Measurements from ENCODE around the gene LYPD6B.
A peak's percentile ranks its signal among the peaks of the same experiment; 100 is the strongest.

The LYPD6B gene, protein sequence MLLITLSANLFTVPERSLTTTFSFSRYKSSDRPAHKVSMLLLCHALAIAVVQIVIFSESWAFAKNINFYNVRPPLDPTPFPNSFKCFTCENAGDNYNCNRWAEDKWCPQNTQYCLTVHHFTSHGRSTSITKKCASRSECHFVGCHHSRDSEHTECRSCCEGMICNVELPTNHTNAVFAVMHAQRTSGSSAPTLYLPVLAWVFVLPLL

DNA sequence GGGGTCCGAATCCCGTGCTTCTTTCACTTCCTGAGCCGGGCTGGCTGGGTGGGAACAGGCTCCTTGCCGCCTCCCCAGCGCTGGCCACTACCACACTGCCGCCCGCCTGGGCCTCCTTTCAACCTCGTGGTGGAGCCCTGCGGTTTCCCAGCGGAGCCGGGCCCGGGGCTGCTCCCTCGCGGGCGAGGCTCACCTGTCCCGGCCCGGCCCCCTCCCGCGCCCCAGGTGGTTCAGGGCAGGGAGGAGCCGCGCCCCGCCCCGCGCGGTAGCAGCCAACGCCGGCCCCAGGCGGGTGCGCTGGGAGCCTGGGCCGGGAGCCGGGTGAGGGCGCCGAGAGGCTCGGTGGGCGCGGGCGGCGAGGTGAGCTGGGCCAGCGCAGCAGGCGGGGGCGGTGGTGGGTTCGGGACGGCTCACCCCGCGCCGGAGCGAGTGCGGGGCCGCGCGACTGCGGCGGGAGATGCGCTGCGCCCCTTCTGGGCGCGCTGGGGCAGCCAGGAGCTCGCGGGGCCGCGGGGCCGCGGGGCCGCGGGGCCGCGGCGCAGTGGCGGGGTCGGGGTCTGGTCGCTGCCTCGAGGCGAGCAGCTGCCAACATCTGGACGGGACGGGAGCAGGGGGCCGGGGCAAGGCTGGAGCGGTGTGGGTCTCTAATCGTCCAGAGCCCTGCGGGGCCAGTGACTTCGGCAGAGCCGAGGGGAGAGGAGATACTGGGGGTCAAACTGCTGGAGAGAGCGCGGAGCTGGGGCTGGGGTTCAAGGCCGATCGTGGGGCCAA is at the start of gene LYPD6B:
TSS of gene LYPD6B (plus strand) at position 258 of the 771 bp plus-strand sequence. CDS start 92,250 bp downstream, outside the sequence.
- DNase-seq (ENCODE audit: low read depth): no peak

DNA sequence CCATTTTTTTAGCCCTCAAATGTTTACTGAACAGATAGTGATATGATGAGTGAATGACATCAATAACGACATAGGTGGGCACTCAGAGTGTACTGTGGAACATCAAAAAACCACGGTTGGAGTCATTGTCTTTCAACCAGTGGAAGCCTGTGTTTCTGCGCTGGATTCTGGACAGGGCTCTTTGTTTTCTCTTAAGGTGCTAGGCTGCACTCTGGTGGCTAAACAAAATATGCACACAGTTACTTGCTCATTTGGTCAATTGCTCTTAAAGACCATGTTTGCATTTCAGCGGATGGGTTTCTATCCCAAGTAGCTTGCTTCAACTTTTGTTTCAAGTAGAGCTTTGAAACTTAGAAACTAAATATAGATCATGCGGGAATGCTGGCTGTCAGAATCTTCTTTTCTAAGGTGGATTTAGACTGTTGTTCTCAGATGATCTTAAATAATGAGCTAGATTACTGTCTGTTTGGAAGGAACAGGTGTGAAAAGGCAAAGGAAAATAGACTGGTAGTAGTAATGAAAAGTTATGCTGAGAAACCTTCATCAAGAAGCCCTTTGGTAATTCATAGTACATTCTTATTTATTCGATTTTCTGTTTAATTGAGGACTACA is 48.5 kb upstream of the LYPD6B start:
- DNase-seq (ENCODE audit: low read depth): peak; percentile 27

DNA sequence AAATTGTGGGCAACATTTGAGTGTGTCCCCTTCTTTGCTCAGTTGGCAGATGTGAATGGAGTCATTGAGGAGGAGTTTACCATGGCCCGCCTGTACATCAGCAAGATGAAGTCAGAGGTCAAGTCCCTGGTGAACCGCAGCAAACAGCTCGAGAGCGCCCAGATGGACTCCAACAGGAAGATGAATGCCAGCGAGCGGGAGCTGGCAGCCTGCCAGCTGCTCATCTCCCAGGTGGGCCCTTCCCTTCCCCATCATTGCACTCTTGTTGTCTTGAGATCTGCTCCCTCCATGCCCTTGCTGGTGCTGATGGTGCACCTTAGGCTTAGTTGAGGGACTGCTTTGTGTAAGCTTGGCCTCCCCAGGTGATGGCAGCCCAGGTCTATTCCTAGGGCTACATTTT is 47.5 kb upstream of the LYPD6B start:
- DNase-seq (ENCODE audit: low read depth): no peak

DNA sequence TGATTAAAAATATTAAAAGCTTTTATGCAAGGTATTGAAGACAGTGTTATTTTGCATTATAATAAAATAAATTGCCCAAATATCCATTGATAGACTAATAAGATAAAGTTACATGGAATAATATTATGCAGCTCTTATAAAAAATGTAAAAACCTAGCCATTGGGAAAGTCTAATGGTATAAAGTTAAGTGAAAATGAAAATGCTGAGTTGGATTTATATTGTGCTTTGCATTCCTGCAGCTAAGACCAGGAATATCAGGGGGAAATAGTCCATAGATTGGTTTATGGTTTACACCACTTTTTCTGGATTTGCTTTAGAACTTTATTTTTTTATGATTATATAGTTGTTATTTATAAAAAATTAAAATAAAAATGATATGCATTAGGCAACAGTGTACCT is 46.1 kb upstream of the LYPD6B start:
- DNase-seq (ENCODE audit: low read depth): no peak

DNA sequence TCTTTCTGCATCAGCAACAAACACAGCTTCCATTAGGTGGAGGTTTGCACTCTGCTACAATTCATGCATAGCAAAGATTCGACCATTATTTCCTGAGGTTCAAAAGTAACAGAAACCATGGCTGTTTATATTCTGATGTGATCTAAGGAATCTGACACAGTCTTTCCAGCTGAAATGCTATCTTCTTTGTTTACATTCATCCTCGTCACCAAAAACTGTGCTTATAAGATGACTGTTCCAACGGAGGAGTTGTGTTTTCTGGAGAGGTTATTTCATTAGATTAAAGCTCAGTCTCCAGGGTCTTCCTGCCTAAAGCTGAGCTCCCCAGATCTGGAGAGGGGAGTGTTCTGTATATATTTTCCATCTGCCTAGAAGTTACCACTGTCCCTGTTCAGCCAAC is 45.1 kb upstream of the LYPD6B start:
- no peak for DNase-seq (ENCODE audit: low read depth)

DNA sequence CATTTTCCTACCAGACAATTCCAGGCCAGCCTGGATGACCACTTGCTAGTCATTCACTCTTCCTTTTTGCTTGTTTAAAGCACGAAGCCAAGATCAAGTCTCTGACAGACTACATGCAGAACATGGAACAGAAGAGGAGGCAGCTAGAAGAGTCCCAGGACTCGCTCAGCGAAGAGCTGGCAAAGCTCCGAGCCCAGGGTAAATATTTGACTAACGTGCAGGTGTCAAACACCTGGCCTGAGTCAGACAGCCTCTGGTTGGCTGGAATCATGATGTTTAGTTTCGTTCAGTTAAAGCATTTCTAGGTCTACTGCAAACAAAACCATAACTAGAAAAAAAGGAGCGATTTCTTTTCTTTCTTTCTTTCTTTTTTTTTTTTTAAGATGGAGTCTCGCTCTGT is 44.2 kb upstream of the LYPD6B start:
- DNase-seq (ENCODE audit: low read depth): no peak

DNA sequence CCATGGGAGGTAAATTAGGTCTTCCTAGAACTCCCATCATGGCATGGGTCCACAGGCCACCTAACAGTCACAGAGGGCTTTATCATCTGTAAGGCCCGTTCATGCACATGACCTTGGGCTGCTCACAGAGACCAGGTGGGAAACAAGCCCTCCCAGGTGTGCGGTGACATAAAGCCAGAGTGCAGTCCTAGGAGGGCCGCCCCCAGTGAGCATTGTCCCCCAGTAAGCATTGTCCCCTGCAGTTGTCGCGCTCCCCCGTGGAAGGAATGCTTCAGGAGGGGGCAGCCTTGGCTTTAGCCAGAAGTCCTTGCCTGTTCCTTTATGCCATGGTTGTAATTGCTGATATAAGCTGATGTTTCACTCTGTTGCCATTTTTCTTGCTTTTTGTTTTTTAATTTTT is 41.7 kb upstream of the LYPD6B start:
- no peak for DNase-seq (ENCODE audit: low read depth)

DNA sequence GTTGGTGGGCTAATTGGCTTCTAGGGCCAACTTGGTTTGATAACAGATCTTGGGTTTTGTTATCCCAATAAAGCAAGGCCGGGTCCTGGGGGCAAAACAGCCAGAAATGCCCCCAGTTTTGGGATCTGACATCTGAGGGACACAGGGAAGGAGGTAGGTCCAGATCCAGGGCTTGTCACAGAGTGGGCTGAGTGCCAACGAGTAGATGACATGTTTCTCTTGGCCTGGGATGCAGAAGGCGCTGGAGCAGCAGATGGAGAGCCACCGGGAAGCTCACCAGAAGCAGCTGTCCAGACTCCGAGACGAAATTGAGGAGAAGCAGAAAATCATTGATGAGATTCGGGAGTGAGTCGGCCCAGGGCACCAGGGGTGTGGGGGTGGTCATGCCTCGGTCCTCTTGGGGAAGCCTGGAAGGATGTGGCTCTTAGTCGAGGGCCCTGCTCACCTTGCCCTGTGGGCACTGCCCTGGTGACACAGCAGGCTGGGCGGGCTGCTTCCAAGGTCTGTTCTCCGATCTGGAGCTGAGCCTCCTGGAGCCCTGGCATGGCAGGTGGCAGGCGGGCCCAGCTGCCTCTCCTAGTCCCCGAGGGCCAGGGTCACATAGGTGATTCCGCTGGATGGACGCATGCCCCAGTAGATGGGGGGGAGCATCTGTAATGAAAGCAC is 40.2 kb upstream of the LYPD6B start:
- no peak for DNase-seq (ENCODE audit: low read depth)

DNA sequence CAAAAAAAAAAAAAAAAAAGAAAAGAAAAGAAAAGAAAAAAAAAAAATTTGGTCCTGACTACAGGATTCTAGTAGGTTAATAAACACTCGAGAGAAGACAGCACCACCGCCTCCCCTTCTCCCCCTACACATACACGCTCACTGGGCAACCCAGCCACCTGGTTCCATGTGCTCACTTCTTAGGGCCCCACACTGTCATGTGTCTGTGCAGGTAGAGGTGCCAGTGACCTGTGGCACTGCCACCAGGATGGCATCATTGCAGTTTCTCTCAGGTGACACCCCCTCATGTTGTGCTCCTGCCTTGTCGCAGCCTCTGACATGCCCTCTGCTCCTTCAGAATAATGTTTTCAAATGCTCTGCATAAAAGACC is 39.7 kb upstream of the LYPD6B start:
- no peak for DNase-seq (ENCODE audit: low read depth)

DNA sequence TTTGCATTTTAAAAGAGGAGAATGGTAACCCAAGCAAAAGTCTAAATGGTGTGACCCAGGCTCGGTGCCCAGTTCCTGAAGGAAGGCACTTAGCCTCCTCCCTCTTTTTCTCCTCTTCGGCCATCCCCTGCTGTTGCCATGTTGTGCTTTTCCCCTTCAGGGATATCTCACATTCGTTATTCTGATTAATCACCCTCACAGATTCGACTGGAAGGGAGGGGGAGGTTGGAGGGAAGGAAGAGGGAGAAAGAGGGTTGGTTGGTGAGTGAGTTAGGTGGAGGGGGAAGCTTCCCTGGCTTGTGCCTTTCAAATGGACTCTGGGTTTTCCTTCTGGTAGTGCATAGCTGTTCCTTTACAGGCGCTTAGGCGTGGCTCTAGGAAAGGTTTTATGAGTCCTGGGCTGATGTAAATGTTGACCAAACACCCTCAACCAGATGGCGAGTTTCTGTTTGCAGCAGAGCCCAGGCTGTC is 39.0 kb upstream of the LYPD6B start:
- no peak for DNase-seq (ENCODE audit: low read depth)

DNA sequence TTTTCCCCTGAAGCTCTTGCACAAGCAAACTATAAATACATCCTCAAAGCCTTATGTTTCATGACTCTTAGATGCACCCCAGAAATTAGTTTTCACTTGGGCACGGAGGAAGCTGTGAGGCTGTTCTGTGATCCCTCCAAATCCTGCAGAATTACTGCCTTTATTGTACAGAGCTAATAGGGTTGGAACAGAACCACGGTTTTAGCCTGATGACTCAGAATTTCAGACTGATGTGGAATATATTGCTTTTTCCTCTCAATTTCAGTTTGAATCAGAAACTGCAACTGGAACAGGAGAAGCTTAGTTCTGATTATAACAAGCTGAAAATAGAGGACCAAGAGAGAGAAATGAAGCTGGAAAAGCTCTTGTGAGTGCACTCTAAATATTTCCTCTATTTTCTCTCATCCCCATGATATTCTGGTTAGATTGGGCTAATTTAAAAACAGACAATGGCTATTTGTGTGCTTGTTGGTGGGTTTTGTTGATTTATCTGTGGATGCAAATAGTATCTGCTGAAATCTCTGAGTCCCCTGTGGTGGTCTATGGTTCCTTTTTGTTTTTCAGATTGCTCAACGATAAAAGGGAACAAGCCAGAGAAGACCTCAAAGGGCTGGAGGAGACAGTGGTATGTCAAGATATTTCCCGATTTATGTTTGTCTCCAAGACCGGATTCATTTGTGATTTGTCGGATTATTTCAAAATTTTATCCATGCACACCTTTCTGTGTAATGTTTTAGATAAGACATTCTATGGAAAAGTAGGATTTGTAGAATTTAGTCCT is 38.2 kb upstream of the LYPD6B start:
- DNase-seq (ENCODE audit: low read depth): no peak

DNA sequence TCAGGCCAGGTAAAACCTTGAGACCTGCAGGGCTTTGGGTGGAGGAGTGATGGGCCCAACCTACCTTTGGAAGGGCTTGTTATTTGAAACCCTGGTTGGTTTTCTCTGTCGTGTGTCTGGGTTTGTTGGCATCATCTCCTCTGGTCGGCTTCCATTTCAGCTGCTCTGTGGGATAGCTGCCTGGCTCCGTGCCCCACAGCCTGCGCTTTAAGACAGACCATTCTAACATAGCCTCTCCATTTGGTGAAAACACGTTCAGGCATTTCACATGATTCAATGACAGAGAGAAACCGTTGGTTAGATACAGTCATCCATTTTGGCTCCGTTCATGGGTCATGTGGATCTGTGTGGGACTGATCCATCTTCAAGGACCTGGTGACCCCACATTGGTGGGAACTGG is 37.0 kb upstream of the LYPD6B start:
- DNase-seq (ENCODE audit: low read depth): no peak

DNA sequence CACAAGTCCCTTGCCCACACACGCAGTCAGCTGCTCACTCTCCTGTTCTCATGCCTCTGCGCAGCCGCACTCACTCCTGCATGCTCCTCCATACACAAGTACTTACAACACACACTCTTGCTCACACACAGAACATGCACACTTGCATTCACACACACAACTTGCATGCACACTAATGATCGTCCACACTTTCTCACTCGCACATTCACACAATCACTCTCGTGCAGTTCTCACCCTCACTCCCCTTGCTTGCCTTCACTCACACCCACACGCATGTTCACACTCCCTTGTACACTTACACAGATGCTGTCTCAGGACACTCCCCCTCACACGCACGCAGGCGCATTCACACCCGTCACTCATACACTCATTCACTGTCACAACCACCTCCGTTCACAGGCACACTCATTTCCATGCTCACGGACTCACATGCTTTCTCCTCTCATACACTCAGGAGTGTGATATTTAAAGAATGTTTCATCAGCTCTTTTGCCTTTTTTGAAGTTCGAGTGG is 36.1 kb upstream of the LYPD6B start:
- no peak for DNase-seq (ENCODE audit: low read depth)

DNA sequence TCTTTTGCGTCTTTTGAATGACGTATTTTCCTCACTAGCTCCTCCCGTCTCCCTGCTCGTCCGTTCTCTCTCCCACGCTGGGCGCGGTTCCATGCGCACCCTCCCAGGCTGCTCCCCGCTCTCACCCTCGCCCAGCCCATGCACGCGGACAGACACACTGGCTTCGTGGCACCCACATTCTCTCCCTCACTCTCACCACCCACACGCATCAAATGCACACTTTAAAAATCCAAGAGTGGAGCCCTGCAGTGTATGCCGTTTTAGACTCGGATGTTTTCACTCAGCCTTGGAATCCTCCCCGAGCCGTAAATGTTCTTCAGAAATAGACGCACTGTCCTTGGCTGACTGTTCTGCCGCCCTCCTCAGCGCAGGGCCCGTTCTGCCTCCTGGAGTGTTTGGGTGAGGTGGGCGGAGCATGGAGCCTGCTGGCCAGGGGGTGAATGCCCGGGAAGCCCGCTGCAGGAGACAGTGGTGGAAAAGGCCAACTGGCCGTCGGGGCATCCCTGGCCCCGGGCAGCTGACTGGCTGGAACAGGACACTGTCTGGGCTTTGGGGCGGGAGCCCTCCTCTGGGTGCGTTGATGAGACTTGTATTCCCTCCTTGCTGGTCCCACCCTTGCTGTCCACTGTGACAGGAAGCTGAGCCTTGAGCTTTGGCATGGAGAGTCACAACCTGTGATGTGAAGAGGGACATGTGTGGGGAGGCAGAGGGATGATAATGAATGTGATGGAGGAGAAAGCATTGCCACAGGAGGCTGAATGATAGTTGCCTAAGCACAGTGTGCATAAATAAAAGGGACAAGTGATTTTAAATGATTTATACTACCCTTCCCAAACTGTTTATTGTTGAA is 35.4 kb upstream of the LYPD6B start:
- DNase-seq (ENCODE audit: low read depth): no peak

DNA sequence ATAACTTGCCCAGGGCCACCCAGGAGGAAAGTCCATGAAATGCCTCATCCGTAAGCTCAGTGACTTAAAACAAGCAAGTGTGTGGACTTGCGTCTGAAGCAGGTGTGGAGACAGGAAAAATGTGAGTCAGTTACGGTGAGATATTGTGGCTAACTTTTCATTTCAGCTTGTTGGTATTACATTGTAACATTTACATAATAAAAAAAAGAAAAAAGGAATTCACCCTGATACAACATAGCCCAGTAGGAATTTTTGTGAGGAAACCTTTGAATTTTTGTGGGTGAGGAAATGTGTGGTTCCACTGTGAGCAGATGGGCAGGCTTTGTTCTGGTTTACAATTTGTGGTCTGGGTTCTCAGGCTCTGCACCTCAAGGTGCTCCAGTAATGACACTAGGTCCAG is 33.7 kb upstream of the LYPD6B start:
- no peak for DNase-seq (ENCODE audit: low read depth)

DNA sequence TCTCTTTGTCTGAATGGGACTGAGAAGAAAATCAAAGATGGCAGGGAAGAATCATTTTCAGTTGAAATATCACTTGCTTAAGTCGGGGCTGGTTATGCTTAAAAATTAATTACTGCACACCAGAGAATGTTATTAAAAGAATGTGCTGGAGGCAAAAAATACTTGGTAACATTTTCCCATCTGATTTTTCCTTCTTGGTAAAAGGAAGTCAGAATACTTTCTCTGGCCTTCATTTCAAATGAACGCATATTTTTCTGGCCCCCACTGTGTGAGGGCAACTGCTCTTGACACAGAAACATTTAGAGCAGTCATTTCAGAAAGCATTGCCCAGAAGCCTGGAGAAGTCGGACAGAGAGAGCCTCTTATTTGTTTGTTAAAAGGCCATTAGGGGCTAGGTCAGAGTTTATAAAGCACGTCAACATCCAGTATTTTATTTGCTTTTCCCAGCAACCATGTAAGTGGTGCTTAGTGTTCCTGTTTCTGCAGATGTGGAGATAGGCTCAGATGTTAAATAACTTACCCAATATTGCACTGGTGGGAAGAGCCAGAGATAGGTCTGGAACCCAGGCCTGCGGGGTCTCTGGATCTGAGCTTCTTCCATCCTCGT is 32.9 kb upstream of the LYPD6B start:
- no peak for DNase-seq (ENCODE audit: low read depth)

DNA sequence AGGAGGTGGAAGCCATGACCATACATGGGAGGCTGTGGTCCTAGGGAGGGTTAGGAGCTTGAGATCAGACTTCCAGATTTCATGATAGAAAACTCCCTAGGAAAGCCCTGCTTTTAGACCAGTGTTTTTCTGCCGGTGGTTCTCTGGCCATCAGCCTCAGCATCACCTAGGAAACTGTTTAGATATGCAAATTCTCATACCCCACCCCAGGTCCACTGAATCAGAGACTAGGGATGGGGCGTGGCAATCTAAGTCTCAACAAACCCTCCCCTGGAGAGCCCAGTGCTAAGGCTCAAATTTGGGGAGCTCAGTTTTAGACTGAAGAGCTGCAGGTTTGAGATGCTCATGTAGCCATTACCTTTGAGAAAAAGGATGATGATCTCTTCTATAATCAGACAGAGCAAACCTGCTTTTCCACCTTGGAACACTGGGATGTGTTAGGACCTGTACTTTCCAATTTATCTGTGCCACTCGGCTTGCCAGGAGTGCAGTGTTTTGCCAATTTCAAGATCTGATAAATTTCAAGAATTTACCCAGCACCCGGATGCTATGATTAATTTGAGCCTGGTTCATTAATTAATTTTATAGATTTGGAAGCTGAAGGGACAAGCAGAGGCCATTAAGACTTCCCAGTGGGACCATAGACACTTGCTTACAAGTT is 31.5 kb upstream of the LYPD6B start:
- DNase-seq (ENCODE audit: low read depth): no peak

DNA sequence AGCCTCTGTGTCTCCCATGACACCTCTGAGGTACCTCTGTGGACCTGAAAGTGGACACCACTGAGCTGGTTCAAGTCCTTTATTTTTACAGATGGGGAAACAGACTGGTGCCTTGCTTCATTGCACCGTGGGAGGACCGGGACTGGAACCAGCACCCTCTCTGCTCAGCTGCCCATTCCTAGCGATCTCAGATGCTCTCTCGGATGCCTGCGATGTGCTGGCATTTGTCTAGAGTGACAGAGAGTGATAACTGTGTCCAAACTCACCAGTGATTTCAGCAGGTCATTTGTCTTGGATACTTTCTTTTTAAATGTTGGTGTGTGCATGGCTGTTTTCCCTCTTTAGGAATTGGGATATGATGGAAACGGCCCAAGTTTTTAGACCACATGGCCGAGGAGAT is 30.1 kb upstream of the LYPD6B start:
- no peak for DNase-seq (ENCODE audit: low read depth)

DNA sequence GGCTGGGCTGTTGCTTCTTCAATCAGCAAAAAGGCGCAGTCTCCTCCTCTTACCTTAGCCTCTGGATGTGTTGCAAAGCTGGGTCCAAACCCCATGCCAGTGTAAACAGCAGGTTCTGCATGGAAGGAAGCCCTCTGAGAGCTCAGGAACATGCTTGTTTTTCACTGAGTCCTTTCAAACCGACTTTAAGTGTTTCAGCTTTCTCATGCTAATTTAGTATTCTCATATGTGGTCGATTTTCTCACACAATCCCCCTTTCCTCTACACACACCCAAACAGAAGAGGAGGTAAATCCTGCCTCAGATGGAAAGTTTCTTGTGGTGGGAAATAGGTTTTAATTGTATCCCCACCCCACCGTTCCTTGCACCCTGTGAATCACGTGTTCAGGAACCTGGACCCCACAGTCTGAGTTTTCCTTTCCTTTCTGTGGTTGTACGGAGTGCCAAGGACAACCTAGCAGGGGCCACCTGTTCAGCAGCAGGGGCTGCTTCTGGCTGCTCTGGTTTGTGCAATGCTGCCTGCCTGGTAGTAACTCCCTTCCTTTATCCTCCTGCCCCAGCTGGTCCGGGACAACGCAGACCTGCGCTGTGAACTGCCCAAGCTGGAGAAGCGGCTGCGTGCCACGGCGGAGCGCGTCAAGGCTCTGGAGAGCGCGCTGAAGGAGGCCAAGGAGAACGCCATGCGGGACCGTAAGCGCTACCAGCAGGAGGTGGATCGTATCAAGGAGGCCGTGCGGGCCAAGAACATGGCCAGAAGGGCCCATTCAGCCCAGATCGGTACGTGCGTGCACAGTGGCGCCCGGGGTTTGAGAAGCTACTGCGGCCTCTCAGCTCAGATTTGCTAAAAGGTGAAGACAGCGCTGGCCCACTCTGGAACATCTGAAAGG is 28.7 kb upstream of the LYPD6B start:
- no peak for DNase-seq (ENCODE audit: low read depth)
